Measurements from ENCODE around the gene FARP1. TPM values are rescaled to one million over a fixed set of nuclear protein-coding genes. Genes with fewer than 3 reads are reported as not detected.

FARP1 gene
- total RNA-seq, 2 experiments from 2014 or later, result not detected

- H3K4me3 ChIP-seq (ENCODE audit: low read depth, low read length, poor library complexity, severe bottlenecking), result no peak overlapping the region
- H3K4me1 ChIP-seq (ENCODE audit: insufficient read depth, low read length, poor library complexity, severe bottlenecking), result no peaks in the 10 kb centered on the region
- TF ChIP-seq, protein P1, sequence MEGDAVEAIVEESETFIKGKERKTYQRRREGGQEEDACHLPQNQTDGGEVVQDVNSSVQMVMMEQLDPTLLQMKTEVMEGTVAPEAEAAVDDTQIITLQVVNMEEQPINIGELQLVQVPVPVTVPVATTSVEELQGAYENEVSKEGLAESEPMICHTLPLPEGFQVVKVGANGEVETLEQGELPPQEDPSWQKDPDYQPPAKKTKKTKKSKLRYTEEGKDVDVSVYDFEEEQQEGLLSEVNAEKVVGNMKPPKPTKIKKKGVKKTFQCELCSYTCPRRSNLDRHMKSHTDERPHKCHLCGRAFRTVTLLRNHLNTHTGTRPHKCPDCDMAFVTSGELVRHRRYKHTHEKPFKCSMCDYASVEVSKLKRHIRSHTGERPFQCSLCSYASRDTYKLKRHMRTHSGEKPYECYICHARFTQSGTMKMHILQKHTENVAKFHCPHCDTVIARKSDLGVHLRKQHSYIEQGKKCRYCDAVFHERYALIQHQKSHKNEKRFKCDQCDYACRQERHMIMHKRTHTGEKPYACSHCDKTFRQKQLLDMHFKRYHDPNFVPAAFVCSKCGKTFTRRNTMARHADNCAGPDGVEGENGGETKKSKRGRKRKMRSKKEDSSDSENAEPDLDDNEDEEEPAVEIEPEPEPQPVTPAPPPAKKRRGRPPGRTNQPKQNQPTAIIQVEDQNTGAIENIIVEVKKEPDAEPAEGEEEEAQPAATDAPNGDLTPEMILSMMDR (conservative IDR thresholded peaks at IDR 0.05; ENCODE audit: low read length), result no peak
- no peak for TF ChIP-seq EZH2phosphoT487 (IDR thresholded peaks at IDR 0.05; ENCODE audit: borderline replicate concordance, low read depth, low read length)
- ChIA-PET POLR2A (interaction anchor here (0.6 to 0.7 kb wide), 2 partner anchors 26 to 393 kb away, joined by 3 read pairs; no protein-coding TSS in a partner anchor), CTCF (ENCODE audit: unreplicated experiment) (no interaction called here)
- H3K27ac ChIP-seq (ENCODE audit: low read depth, low read length, poor library complexity, severe bottlenecking), result no peak overlapping the region
- no peaks in the 10 kb centered on the region for H3K9me3 ChIP-seq (ENCODE audit: low read length)
- no peaks in the 10 kb centered on the region for H3K79me2 ChIP-seq (ENCODE audit: insufficient read depth, low read depth, low read length)
- intact Hi-C loops (cut with micrococcal nuclease; ENCODE audit: unreplicated experiment), result no loop called here
- no peaks in the 10 kb centered on the region for H3K9me2 ChIP-seq (ENCODE audit: insufficient read depth, low read length)
- H3K4me2 ChIP-seq (ENCODE audit: low read length), result no peak overlapping the region
- H2AFZ ChIP-seq (ENCODE audit: low read length), result no peak overlapping the region
- H4K20me1 ChIP-seq (ENCODE audit: insufficient read depth, low read length), result no peaks in the 10 kb centered on the region
- BruUV-seq (replicated peaks), result no TSS peak
- DNase-seq (ENCODE audit: low spot score), result no peak
- no peaks in the 10 kb centered on the region for H3K36me3 ChIP-seq (ENCODE audit: insufficient read depth, low read length)
Measured at GRCh38 chr13:98275681-98276171, 132.8 kb downstream of the FARP1 start.

DNA sequence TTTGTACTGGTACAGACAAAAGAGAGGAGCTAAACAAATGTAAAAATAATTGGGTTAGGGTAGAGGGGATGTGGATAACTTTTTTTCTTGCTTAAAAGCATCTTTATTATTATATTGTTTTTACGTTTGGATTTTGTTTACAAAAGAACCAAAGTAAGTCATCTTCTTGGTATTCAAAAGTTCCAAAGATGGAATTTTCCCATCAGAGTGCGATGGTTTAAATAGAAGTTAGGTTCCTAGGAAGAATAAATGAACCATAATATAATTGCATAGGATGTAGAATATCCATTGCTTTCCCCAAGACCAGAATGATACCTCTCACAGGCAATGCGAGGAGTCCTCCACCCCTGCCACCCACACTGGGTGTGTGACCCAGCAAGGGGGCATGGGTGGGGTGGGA lies 133.6 kb downstream of the FARP1 start:
- Histone ChIP-seq H2AFZ (ENCODE audit: low read length) (no peak overlapping the region), H3K36me3 (ENCODE audit: insufficient read depth, low read length) (no peaks in the 10 kb centered on the region), H3K9me2 (ENCODE audit: insufficient read depth, low read length) (no peaks in the 10 kb centered on the region), H3K27ac (ENCODE audit: low read depth, low read length, poor library complexity, severe bottlenecking) (no peak overlapping the region), H3K79me2 (ENCODE audit: insufficient read depth, low read depth, low read length) (no peaks in the 10 kb centered on the region), H3K9me3 (ENCODE audit: low read length) (no peaks in the 10 kb centered on the region), H3K4me3 (ENCODE audit: low read depth, low read length, poor library complexity, severe bottlenecking) (no peak overlapping the region), H4K20me1 (ENCODE audit: insufficient read depth, low read length) (no peaks in the 10 kb centered on the region), H3K4me2 (ENCODE audit: low read length) (no peak overlapping the region), H3K4me1 (ENCODE audit: insufficient read depth, low read length, poor library complexity, severe bottlenecking) (no peaks in the 10 kb centered on the region)
- intact Hi-C loops (cut with micrococcal nuclease; ENCODE audit: unreplicated experiment), result no loop called here
- POLR2A ChIA-PET, result no interaction called here
- TF ChIP-seq, protein P1 (conservative IDR thresholded peaks at IDR 0.05; ENCODE audit: low read length), result no peak
- no peak for TF ChIP-seq EZH2phosphoT487 (IDR thresholded peaks at IDR 0.05; ENCODE audit: borderline replicate concordance, low read depth, low read length)
- CTCF ChIA-PET (ENCODE audit: unreplicated experiment), result interaction anchor here (0.6 kb wide), 1 partner anchor 1082 kb away, joined by 3 read pairs; no protein-coding TSS in a partner anchor
- no peak for DNase-seq (ENCODE audit: low spot score)
- BruUV-seq (replicated peaks), result no TSS peak

DNA sequence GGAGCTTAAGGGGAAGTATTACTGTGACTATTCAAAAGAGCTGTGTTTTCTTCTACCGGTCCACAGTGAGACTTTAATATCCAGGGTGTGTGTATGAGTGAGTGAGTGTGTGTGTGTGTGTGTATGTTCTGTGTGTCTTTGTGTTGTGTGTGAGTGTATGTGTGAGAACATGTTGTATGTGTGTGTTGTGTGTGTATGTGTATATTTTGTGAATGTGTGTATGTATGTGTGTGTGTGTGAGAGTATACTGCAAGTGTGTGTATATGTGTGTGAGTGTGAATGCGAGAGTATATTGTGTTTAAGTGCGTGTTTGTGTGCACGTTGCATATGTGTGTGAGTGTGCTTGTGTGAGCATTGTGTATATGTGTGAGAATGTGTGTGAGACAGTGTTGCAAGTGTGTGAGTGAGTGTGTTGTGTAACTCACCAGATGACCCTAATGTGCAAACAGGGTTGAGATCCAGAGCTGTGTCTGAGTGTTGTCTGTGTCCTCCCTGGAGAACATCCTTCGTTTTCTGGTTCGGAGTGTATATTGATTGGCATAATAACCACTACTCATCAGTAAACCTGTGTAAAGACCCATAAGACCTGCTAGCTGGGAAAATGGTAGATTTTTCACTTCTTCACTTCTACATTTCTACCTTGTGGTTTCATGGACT lies 135.3 kb downstream of the FARP1 start:
- Histone ChIP-seq H3K4me1 (ENCODE audit: insufficient read depth, low read length, poor library complexity, severe bottlenecking) (no peaks in the 10 kb centered on the region), H3K9me2 (ENCODE audit: insufficient read depth, low read length) (no peaks in the 10 kb centered on the region), H3K4me3 (ENCODE audit: low read depth, low read length, poor library complexity, severe bottlenecking) (no peak overlapping the region), H2AFZ (ENCODE audit: low read length) (no peak overlapping the region), H3K27ac (ENCODE audit: low read depth, low read length, poor library complexity, severe bottlenecking) (no peak overlapping the region), H3K36me3 (ENCODE audit: insufficient read depth, low read length) (no peaks in the 10 kb centered on the region), H3K4me2 (ENCODE audit: low read length) (no peak overlapping the region), H3K9me3 (ENCODE audit: low read length) (no peaks in the 10 kb centered on the region), H4K20me1 (ENCODE audit: insufficient read depth, low read length) (no peaks in the 10 kb centered on the region), H3K79me2 (ENCODE audit: insufficient read depth, low read depth, low read length) (no peaks in the 10 kb centered on the region)
- POLR2A ChIA-PET, result interaction anchor here (0.5 to 0.7 kb wide), 2 partner anchors 9 to 56 kb away, joined by 3 to 4 read pairs; no protein-coding TSS in a partner anchor
- CTCF ChIA-PET (ENCODE audit: unreplicated experiment), result no interaction called here
- BruUV-seq (replicated peaks), result no TSS peak
- TF ChIP-seq EZH2phosphoT487 (IDR thresholded peaks at IDR 0.05; ENCODE audit: borderline replicate concordance, low read depth, low read length), result no peak
- TF ChIP-seq, protein P1 (conservative IDR thresholded peaks at IDR 0.05; ENCODE audit: low read length), result no peak
- no peak for DNase-seq (ENCODE audit: low spot score)
- intact Hi-C loops (cut with micrococcal nuclease; ENCODE audit: unreplicated experiment), result no loop called here
